Right ventricle myocardium inferior (tissue), 1 donor: ENCODE data around the gene ERFE. TPM values are rescaled to one million over a fixed set of nuclear protein-coding genes. Genes with fewer than 3 reads are reported as not detected.
"Not testable (repeated sequence)": the region's sequence is repeated elsewhere in the genome, so short reads cannot be mapped to it uniquely, and the experiment has no call there.

Source experiments
- ATAC-seq: fragments of 200-7000 bp; cut with Tn5 transposase; one replicate; pipeline ENCODE4 v1.9.1; 2020; ENCODE audit warnings: mild to moderate bottlenecking, moderate library complexity
- DNase-seq: peaks from one replicate; pipeline ENCODE4 v3.0.0; 2021; ENCODE audit errors: missing footprints
- intact Hi-C: fragments of 100-400 bp; cut with DNase I; formaldehyde crosslinking; loops from one replicate; pipeline ENCODE4 v1.11.0; 2022
- long read RNA-seq: library from polyadenylated mRNA; unstranded; transcript quantifications from one replicate; pipeline ENCODE4 v2.0.0, GENCODE V29; 2021
- total RNA-seq: library from RNA; stranded (reverse); fragmentation: NEBNext Ultra II Directional; extraction: Animal tissue kit (Norgen Biotek cat#: 25700); gene quantifications from one replicate; pipeline ENCODE4 v1.2.1, GENCODE V29; 2021
- donor health status: DM: no; HTN: yes; CAD: no; lungs with severe emphysema.

The ERFE gene, protein sequence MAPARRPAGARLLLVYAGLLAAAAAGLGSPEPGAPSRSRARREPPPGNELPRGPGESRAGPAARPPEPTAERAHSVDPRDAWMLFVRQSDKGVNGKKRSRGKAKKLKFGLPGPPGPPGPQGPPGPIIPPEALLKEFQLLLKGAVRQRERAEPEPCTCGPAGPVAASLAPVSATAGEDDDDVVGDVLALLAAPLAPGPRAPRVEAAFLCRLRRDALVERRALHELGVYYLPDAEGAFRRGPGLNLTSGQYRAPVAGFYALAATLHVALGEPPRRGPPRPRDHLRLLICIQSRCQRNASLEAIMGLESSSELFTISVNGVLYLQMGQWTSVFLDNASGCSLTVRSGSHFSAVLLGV
- total RNA-seq = 0.51 TPM
- long read RNA-seq = 0 reads

DNA sequence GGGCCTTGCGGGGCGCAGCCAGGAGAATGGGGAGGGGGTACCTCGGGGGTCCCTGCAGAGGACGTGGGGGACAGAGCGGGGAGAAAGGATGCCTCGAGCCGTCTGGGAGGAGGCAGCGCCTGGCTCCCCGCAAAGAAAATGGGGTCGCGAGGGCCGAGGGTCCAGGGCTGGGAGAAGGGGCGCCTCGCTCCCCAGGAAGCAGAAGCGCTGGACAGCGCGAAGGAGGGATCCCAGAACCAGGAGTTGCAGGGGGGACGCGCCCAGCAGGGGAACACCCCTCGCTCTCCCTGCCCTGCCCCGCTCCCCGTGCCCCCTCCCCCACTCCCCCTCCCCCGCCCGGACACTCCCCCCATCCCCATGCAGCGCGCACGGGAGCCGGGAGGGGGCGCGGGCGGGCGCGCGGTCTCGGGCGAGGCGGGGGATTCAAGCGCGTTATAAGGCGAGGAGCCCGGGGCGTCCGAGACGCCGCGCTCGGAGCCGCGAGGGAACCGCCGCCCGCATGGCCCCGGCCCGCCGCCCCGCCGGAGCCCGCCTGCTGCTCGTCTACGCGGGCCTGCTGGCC, at the start of gene ERFE:
Gene ERFE, plus strand, starts transcription at position 462 of the 562 bp plus-strand sequence. Its CDS starts 38 bp downstream, at position 500.
- intact Hi-C loops = no loop called here
- ATAC-seq = peak; percentile 35
- DNase-seq = no peak

DNA sequence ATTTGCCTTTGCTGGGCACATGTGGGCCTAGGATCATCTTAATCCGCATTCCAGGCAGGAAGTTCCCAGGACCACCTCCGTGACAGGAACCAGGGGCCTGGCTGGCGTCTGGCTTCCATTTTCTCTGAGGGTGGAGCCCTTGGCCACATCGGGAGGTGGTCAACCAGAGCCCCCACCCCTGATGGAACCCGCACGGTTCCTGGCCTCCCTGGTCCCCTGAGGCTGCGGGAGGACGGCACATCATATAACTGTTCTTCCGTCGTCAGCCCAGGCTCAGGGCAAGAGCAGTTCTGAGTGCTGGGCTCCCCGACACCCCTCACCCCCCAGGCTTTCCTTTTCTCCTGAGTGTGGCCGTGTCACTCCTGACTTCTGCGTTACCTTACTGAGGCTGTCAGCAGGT, 45.2 kb upstream of the ERFE start:
- DNase-seq = peak; percentile 32
- no peak for ATAC-seq
- intact Hi-C loops = no loop called here

DNA sequence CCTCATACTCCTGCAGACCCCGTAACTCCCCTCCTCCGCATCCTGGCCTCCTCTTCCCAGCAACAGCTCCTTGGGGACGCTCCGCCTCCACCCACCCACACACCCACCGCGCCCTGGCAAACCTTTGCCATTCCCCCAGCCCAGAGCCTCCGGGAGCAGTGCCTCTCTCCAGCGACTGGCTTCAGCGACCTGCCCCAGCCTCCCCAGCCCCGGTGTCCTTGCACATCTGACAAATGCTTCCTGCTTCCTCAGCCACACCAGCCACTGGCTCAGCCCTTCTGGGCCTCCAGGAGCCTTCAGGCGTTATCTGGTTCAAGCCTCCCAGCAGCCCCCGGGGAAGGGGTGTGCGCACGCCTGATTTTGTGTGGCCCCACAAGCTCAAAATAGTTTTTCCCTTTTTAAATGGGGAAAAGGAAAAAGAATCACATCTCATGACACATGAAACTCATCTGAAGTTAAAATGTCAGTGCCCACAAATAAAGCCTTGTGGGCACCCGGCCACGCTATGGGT, 44.4 kb upstream of the ERFE start:
- no peak for ATAC-seq
- peak; percentile 33 for DNase-seq
- intact Hi-C loops = no loop called here

DNA sequence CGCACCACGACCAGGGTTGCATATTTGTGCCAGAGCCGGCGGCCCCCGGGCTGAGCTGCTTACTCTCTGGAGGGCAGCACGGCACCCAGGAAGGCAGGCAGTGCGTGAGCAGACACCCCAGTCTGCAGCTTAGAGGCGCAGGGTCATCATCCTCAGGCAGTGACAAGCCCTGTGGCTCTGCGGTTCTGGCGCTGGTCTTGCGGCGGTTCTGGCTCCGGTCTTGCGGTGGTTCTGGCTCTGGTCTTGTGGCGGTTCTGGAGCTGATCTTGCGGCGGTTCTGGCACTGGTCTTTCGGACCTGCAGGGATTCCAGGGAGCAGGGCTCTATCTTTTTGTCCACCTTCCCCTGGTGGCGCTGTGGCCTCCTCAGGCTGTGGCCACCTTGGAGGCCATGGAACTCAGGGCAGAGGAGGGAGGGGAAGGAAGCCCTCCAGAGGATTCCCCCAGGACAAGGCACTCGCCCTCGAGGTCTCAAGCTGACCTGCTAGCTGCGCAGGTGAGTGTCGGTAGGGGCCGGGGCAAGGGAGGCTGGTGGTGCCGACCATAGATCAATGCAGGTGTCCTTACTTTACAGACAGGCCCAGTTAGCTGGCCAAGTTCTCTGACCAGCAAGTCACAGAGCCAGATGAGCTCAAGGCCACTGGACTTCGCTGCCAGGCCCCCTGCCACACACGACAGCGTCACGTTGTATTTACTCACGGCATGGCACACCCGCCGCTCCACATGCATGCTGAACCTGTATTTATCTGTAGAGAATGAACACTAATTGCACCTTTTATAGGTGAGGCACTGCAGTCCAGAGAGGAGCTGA, 43.7 kb upstream of the ERFE start:
- DNase-seq (peak; percentile 53), ATAC-seq (no peak)
- intact Hi-C loops = no loop called here

DNA sequence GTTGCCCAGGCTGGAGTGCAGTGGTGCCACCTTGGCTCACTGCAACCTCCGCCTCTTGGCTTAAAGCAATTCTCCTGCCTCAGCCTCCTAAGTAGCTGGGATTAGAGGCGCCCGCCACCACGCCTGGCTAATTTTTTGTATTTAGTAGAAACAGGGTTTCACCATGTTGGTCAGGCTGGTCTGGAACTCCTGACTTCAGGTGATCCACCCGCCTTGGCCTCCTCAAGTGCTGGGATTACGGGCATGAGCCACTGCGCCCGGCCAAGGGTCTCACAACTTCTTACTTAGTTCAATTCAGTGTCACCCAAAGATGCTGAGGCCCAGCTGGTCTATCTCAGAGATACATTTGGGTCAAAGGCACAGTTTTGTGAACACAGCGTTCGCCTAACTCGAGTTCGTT, 43.1 kb upstream of the ERFE start:
- intact Hi-C loops, ATAC-seq: not testable (repeated sequence)
- DNase-seq = peak; percentile 45

DNA sequence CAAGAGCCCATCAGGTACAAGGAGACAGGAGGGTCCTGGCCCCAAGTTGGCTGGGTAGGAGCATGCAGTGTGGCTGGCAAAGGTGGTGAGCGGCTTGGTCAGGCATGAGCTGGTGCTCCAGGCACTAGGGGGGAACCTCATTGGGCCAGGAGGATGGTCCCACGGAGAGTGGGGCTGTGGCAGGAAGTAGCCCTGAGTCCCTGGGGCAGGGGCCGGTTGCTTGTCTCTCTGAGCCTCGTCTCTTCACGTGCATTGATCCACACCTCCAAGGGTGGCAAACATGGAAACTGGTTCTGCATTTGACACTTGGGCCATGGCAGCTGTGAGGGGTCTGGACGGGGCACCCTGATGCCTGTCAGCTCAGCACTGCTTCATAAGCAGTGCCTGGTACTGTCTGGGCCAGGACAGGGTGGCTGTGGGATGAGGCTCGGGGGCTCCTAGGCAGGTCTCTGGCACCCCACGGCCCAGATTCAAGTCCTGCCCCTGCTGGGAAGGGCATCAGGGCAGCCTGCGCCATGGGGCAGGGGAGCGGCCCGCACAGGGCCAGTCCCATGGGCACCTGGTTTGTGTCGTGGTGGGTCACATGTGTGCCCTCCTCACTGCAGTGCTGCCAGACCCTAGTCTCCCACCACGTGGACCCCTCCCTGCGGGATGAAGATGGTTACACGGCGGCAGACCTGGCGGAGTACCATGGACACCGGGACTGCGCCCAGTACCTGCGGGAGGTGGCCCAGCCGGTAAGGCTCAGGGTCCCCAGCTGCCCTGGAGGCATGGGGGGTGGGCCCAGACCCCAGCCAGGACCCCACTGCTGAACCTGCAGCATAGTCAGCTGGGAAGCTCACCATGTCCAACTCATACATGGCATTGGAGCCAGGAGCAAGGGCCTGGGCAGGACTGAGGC, 42.2 kb upstream of the ERFE start:
- no peak for ATAC-seq
- intact Hi-C loops = no loop called here
- peak; percentile 23 for DNase-seq

DNA sequence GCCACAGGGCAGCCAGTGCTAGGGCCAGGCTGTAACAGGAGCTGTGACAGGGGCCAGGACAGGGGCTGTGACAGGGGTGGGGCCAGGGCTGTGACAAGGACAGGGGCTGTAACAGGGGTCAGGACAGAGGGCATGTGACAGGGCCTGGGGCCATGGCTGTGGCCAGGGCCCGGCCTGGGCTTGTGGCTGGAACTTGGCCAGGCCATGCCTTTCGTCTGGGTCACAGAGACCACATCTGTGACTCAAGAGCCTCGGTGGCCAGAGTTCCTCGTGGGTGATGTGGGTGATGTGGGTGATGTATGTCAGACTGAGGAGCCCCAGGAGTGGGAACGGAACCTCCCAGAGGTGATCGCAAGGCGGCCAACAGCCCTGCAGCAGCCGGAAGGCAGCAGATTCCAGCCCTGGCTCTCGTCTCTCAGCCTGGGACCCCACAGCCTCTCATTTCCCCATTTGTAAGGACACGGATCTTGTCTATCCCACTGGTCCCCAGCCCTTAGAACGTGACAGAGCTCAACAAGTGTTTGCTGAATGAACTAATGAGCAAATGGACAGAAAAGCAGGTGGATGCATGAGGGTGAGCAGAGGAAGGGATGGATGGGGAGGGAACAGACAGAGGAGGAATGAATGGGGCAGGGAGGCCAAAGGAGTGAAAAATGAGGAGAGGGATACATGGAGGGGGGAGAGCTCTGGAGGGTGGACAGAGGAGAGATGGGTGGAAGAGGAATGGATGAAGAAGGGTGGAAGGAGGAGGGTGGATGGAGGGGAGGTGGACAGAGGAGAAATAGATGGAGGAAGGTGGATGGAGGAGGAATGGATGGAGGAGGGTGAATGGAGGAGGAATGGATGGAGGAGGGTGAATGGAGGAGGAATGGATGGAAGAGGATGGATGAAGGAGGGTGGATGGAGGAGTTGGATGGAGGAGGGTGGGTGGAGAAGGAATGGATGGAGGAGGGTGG, 41.3 kb upstream of the ERFE start:
- ATAC-seq (no peak), DNase-seq (peak; percentile 60)
- intact Hi-C loops = no loop called here

DNA sequence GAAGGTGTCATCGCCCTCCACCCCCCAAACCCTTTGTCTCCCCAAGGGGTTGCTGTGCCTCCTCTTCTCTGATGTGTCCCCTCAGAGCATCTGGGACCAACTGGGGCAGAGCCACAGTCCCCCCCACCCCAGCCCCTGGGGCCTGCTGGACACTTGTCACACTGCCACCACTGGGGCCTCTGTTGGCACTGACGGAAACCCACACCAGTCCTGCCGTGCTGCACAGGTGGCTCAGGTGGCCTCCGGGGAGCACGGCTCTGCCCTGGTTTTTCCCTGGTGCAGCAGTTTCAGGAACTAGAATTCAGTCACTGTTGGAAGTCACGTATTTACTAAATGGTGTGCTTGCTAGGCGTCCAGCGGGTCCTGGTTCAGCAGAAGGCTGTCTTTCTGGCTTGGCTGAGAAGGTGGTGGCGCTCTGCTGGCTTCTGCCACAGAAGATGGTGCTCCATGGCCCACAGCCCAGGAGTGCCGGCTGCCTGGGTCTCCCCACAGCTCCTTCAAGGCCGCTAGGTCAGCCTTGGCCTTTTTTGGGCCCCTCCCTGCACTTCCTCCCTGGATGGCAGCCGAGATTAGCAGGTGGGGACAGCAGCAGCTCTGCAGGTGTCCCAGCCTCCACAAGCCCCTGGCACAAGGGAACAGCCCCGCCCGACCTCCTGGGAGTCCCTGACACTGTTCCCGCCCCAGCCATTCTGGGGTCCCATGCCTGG, 38.9 kb upstream of the ERFE start:
- intact Hi-C loops = no loop called here
- no peak for ATAC-seq
- peak; percentile 57 for DNase-seq

DNA sequence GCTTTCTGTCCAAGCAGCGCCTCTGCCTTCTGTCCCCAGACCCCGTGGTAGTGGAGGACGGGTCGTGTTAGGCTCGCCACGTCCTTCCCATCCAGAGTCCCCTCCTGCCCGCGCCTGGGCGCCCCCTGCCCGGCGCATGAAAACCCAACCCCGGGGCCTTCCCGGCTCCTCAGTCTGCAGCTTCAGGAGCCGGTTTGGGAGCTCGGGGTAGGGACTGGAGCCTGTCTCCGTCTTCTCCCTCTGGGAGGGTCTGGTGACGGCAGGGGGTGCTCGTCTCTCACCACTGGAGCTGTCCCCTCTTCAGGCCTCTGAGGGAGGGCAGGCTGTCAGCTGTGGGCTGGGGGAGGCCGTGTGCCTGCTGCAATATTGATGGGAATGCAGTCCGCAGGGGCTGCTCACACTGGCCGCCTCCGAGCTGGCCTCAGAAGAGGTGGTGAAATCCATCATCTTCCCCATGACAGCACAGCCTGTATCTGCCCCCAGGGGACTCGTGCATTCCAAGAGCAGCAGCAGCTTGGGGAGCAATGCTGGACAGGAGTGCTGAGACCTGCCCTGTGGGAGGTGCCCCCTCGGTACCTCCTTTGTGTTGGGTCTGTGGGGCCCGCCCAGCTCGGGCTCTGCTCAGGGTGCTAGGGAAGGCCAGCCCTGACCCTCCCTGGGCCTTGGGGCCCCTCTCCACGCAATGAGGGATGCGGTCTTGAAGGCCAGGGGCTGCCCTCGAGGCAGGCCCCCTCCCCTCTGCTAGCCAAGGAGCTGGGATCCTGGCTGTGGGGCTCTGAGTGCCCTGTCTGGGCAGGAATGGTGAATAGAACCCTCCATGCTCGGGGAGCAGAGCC, 38.1 kb upstream of the ERFE start:
- intact Hi-C loops = no loop called here
- DNase-seq = peak; percentile 67
- peak; percentile 50 for ATAC-seq

DNA sequence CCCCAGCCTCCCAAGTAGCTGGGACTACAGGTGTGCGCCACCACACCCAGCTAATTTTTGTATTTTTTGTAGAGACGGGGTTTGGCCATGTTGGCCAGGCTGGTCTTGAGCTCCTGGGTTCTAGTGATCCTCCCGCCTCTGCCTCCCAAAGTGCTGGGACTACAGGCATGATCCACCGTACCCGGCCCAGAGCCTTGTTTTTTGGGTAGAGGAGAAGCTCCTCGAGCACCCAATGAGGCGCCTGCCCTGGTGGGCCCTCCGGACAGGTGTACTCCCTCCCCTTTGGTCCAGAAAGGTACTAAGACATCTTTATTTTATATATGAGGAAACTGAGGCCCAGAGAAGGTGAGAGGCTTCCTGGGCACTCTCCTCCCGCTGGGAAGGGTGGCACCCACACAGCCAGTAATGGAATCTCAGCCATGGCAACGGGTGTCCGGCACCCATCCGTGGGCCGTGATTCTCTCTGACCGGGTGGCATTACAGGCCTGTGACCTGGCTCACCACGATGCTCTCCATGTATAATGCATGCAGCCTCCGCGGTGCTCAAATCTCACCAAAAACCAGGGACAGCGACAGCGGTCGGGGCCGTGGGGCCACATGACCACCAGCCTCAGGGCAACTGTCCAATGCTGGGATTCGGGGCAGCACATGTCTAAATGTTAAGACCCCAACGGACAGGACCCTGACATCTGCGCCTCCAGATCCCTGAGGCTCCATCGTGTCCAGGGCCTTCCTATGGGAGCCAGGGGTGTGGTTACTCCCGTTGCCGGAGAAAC, 37.1 kb upstream of the ERFE start:
- peak; percentile 53 for DNase-seq
- ATAC-seq = no peak
- intact Hi-C loops = no loop called here

DNA sequence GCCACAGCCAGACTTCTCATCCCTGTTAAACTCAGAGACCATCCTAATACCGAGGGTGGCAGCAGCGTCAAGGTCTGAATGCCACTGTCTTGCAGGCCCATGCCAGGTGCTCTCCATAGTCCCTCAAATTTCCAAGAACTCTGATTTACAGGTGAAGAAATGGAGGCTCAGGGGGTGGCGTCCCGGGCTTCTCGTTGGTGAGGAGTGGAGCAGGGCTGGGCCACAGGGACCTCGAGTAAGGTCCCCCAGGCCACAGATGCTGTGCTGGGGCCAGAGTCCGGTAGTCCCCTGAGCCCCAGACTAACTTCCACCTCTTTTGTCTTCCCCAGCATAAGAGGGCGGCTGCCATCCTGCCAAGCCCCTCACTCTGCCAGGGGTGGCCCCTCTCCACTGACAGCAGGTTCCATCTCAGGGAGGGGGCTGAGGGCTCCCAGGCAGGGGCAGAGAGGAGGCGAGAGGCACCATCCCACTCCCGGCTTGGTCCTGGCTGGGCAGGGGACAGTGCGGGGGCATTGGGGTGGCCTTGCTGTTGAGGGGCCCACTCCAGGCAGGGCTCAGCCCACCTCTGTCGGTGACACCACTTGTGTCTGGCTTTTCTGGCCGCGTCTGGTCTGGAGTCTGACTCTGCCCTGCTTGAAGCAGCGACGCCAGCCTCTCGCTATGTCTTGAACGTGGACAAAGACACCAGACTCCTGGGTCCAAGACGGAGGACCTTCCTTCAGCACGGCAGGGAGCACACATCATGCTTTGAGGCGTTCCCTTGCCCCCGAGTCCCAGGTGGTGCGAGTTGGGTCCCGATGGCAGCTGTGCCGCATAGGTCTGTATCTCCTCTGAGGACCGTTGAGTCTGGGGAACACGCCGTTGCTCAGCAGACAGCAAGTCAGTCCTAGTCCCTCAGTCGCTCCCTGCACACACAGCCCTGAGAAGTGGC, 36.2 kb upstream of the ERFE start:
- DNase-seq (peak; percentile 62), ATAC-seq (no peak)
- intact Hi-C loops = no loop called here

DNA sequence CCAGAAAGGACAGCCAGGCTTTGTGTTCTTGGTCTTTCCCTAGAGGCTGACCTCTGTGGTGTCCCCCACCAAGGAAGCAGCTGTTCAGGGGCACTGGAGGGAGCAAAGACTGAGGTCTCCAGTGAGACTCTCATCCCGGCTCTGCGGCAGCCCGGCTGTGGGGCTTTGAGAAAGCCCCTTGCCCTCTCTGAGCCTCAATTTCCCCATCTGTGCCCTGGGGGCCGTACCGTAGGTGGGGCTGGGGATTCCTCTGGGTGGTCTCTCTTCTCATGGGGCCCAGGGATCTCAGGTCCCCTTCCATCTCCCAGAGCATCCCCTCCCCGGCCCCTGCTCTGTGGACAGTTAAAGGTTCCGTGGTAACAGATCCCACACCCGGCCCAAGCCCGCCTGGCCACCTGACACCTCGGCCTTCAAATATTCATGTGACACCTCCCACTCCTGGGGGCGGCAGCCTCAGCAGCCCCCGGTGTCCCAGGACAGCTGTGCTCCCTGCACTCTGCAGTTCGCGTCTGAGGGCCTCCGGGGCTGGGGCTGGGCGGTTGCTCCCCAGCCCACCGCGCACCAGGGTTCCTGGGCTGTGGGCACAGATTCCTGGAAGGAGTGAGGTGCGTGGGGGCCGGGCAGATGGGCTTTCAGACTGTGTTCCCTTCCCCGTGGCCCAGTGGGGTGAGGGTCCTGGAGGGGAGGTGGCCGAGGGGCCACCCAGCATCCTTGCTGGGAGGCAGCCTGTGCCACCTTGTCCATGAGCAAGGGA, 35.4 kb upstream of the ERFE start:
- intact Hi-C loops = no loop called here
- DNase-seq = peak; percentile 46

DNA sequence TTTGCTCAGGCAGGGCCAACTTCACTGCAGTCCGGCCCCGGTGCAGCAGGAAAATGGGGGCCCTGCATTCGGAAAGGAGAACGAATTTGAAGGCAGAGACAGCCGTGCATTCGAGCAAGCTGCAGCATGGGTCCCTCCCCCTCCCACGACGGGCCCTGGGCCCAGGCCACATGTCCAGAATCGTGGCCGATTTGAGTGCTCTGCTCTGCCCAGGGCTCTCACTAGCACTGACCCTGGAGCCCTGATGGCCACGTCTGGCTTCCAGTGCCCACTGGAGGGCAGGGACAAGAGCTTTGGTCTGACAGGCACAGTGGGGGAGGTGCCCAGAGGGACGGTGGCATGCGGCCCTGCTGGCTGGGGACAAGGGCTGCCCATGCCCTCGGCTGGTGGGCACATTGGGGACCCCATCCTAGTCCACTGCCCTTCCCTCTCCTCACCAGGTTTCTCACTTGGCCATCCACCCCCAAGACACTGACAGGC, 34.7 kb upstream of the ERFE start:
- intact Hi-C loops = no loop called here
- peak; percentile 45 for DNase-seq

More for the DNA sequence above, 35.4 kb upstream of the ERFE start:
- no peak for ATAC-seq

More for the DNA sequence above, 34.7 kb upstream of the ERFE start:
- ATAC-seq = no peak
